ENCODE measurements around the gene SPDYE1.
A peak's percentile ranks its signal among the peaks of the same experiment; 100 is the strongest.
"Not testable (repeated sequence)": the region's sequence is repeated elsewhere in the genome, so short reads cannot be mapped to it uniquely, and the experiment has no call there.

The SPDYE1 gene

GRCh38 chr7:43983736-43984135 is 14.0 kb upstream of the SPDYE1 start:
- not testable (repeated sequence) for H3K36me3 Mint-ChIP-seq; H3K27ac Mint-ChIP-seq; DNase-seq (ENCODE audit: low spot score in 2 of 2); H3K4me3 Mint-ChIP-seq; ATAC-seq; H3K4me1 Mint-ChIP-seq; H3K9me3 Mint-ChIP-seq

GRCh38 chr7:43985904-43986864 is 11.5 kb upstream of the SPDYE1 start:
- not testable (repeated sequence) for H3K9me3 Mint-ChIP-seq, H3K36me3 Mint-ChIP-seq, H3K4me1 Mint-ChIP-seq
- DNase-seq (ENCODE audit: low spot score in 2 of 2), result peak; percentile 62 to 85
- H3K27ac Mint-ChIP-seq, result peak overlapping the region; percentile 50
- peak overlapping the region; percentile 45 for H3K4me3 Mint-ChIP-seq
- peak; percentile 88 for ATAC-seq

- not testable (repeated sequence) for H3K9me3 Mint-ChIP-seq; H3K27ac Mint-ChIP-seq; H3K36me3 Mint-ChIP-seq; H3K4me3 Mint-ChIP-seq; H3K4me1 Mint-ChIP-seq; DNase-seq (ENCODE audit: low spot score in 2 of 2); ATAC-seq
Observed at GRCh38 chr7:43987476-43987875, 10.2 kb upstream of the SPDYE1 start.

- not testable (repeated sequence) for H3K27ac Mint-ChIP-seq; H3K4me1 Mint-ChIP-seq; H3K36me3 Mint-ChIP-seq; DNase-seq (ENCODE audit: low spot score in 2 of 2); ATAC-seq; H3K9me3 Mint-ChIP-seq; H3K4me3 Mint-ChIP-seq
Observed at GRCh38 chr7:43990011-43990585, 7.6 kb upstream of the SPDYE1 start.

- H3K4me1 Mint-ChIP-seq; H3K27ac Mint-ChIP-seq; H3K4me3 Mint-ChIP-seq; H3K36me3 Mint-ChIP-seq; ATAC-seq; DNase-seq (ENCODE audit: low spot score in 2 of 2); H3K9me3 Mint-ChIP-seq: not testable (repeated sequence)
Observed at GRCh38 chr7:43990829-43991228, 6.9 kb upstream of the SPDYE1 start.

- ATAC-seq, result peak; percentile 51
- H3K36me3 Mint-ChIP-seq; DNase-seq (ENCODE audit: low spot score in 2 of 2): not testable (repeated sequence)
Observed at GRCh38 chr7:43992896-43993295, 4.8 kb upstream of the SPDYE1 start.

GRCh38 chr7:43994681-43995080 is 3.0 kb upstream of the SPDYE1 start:
- H3K4me1 Mint-ChIP-seq, result not testable (repeated sequence)

More at GRCh38 chr7:43992896-43993295, 4.8 kb upstream of the SPDYE1 start:
- not testable (repeated sequence) for H3K4me3 Mint-ChIP-seq, H3K9me3 Mint-ChIP-seq, H3K4me1 Mint-ChIP-seq, H3K27ac Mint-ChIP-seq

GRCh38 chr7:44012081-44012480 is 14.4 kb downstream of the SPDYE1 start:
- H3K9me3 Mint-ChIP-seq, ATAC-seq: not testable (repeated sequence)

More at GRCh38 chr7:43994681-43995080, 3.0 kb upstream of the SPDYE1 start:
- ATAC-seq; H3K4me3 Mint-ChIP-seq; DNase-seq (ENCODE audit: low spot score in 2 of 2); H3K9me3 Mint-ChIP-seq; H3K27ac Mint-ChIP-seq; H3K36me3 Mint-ChIP-seq: not testable (repeated sequence)

GRCh38 chr7:44015090-44015489 is 17.4 kb downstream of the SPDYE1 start:
- not testable (repeated sequence) for DNase-seq (ENCODE audit: low spot score in 2 of 2); H3K4me3 Mint-ChIP-seq; ATAC-seq; H3K27ac Mint-ChIP-seq; H3K4me1 Mint-ChIP-seq; H3K9me3 Mint-ChIP-seq
- H3K36me3 Mint-ChIP-seq, result peaks cover 49% of the 10 kb centered on the region

More at GRCh38 chr7:44012081-44012480, 14.4 kb downstream of the SPDYE1 start:
- not testable (repeated sequence) for H3K4me3 Mint-ChIP-seq; H3K4me1 Mint-ChIP-seq; DNase-seq (ENCODE audit: low spot score in 2 of 2); H3K27ac Mint-ChIP-seq
- peaks cover 49% of the 10 kb centered on the region for H3K36me3 Mint-ChIP-seq

- DNase-seq (ENCODE audit: low spot score in 2 of 2), result peak; percentile 99 to 100
- H3K9me3 Mint-ChIP-seq, H3K4me1 Mint-ChIP-seq: not testable (repeated sequence)
- peak overlapping the region; percentile 90 for H3K27ac Mint-ChIP-seq
- peaks cover 21% of the 10 kb centered on the region for H3K36me3 Mint-ChIP-seq
- H3K4me3 Mint-ChIP-seq, result peak overlapping the region; percentile 78
- peak; percentile 95 for ATAC-seq
Observed at GRCh38 chr7:44018857-44019807, 21.4 kb downstream of the SPDYE1 start.

- Mint-ChIP-seq H3K36me3 (peaks cover 14% of the 10 kb centered on the region), H3K4me3 (peak overlapping the region; percentile 78)
- not testable (repeated sequence) for H3K9me3 Mint-ChIP-seq; H3K4me1 Mint-ChIP-seq; ATAC-seq; H3K27ac Mint-ChIP-seq; DNase-seq (ENCODE audit: low spot score in 2 of 2)
Observed at GRCh38 chr7:44019825-44020224, 22.1 kb downstream of the SPDYE1 start.

GRCh38 chr7:44022069-44022468 is 24.4 kb downstream of the SPDYE1 start:
- H3K4me1 Mint-ChIP-seq; H3K27ac Mint-ChIP-seq; DNase-seq (ENCODE audit: low spot score in 2 of 2); ATAC-seq; H3K4me3 Mint-ChIP-seq; H3K9me3 Mint-ChIP-seq: not testable (repeated sequence)
- peaks cover 13% of the 10 kb centered on the region for H3K36me3 Mint-ChIP-seq

GRCh38 chr7:44022796-44023467 is 25.2 kb downstream of the SPDYE1 start:
- peak; percentile 14 for ATAC-seq
- Mint-ChIP-seq H3K27ac (peak overlapping the region; percentile 58), H3K36me3 (peaks cover 13% of the 10 kb centered on the region), H3K4me3 (peak overlapping the region; percentile 39)
- H3K4me1 Mint-ChIP-seq; H3K9me3 Mint-ChIP-seq; DNase-seq (ENCODE audit: low spot score in 2 of 2): not testable (repeated sequence)

GRCh38 chr7:44029433-44029832 is 31.7 kb downstream of the SPDYE1 start:
- H3K9me3 Mint-ChIP-seq; ATAC-seq; DNase-seq (ENCODE audit: low spot score in 2 of 2); H3K36me3 Mint-ChIP-seq; H3K4me1 Mint-ChIP-seq; H3K4me3 Mint-ChIP-seq; H3K27ac Mint-ChIP-seq: not testable (repeated sequence)

Data from stimulated activated effector memory CD8-positive, alpha-beta T cell treated with anti-CD3 and anti-CD28 coated beads, Interleukin-12 subunit alpha, Interleukin-12 subunit beta, amount 100 ng/mL, for 72 hours (primary cell).